Colon (tissue), 2 donors: ENCODE results near the gene NUTF2.
"Not testable (repeated sequence)": the region's sequence is repeated elsewhere in the genome, so short reads cannot be mapped to it uniquely, and the experiment has no call there.

Experiments used
- FAIRE-seq: peaks from 2 replicates; lab custom pipeline; 2012; peaks lifted over from hg19 to GRCh38; lab: Jason Lieb, UNC
- donor health status: control.
- donor health status: control.

Gene NUTF2

GRCh38 chr16:67885545-67885944 is 38.8 kb downstream of the NUTF2 start:
- no peak for FAIRE-seq

DNA sequence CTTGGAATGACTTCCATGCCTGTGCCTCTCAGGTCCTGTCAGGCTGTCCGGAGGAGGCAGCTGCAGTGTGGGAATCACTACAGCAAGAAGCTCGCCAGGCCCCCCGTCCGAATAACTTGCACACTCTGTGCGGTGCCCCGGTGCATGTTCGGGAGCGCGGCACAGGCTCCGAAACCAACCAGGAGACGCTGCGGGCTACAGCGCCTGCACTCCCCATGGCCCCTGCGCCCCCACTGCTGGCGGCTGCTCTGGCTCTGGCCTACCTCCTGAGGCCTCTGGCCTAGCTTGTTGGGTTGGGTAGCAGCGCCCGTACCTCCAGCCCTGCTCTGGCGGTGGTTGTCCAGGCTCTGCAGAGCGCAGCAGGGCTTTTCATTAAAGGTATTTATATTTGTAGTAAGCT is 39.2 kb downstream of the NUTF2 start:
- FAIRE-seq: no peak

DNA sequence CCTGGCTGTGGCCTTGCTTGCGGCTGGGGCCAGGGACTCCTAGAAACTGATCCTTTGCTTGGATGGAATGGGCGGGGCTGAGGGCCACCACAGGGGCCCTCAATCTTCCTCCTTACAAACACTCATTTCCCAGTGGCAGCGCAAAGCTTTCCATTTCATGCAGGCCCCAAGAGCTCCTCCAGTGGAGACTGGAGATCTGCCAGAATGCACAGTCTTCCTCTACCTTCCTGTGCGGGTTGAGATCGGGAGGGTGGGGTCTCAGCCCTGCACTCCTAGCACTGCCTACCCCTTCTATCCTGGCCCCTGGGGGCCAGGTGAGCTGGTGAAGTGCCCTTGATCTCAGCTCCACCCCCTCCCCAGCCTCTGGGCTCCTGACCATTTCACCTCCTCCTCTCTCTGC is 39.7 kb downstream of the NUTF2 start:
- FAIRE-seq: no peak

GRCh38 chr16:67888331-67888730 is 41.6 kb downstream of the NUTF2 start:
- FAIRE-seq: no peak

- FAIRE-seq: no peak
Observed at GRCh38 chr16:67892375-67892774, 45.6 kb downstream of the NUTF2 start.

DNA sequence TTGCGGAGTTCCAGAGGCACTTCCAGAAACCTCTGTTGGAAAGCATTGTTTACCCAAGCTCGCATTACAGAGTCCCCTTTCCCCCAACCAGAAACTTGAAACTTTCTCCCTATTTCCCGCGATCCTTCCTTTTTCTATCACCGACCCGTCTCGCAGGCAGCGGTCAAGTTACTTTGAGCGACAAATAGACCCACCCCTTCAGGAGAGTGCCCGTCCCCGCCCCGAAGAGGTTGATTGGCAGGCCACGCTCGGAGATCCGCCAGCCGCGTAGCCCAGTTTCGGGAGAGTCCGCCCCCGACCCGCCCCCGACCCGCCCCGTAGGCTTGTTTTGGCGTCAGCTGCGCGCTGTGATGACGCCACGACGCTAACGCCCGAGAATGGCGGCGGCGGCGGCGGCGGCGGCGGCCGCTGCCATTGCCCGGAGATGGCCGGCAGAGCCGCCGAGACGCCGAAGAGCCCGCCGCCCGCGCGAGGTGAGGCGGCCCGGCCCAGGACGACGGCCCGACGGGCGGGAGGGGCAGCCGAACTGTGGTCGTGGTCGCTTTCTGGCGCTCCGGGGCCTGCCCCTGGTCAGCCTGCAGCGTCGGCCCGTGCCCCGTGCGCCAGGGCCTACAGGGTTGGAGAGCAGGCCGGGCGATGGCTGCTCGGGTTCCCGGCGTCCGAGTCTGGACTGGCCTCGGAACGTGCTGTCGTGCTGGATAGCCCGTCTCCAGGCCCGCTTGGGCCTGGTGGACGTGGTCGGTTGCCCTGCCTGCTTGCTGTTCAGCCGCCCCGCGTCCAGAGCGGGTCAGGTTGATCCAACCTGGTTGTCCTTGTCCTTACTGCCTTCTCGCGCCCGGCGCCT is 46.4 kb downstream of the NUTF2 start, which contains the start of gene PSKH1:
Gene PSKH1, plus strand, starts transcription at position 356 of the 844 bp plus-strand sequence. CDS start 15,496 bp downstream, outside the sequence.
- FAIRE-seq: no peak

GRCh38 chr16:67893743-67894399 is 47.1 kb downstream of the NUTF2 start:
- FAIRE-seq: no peak

DNA sequence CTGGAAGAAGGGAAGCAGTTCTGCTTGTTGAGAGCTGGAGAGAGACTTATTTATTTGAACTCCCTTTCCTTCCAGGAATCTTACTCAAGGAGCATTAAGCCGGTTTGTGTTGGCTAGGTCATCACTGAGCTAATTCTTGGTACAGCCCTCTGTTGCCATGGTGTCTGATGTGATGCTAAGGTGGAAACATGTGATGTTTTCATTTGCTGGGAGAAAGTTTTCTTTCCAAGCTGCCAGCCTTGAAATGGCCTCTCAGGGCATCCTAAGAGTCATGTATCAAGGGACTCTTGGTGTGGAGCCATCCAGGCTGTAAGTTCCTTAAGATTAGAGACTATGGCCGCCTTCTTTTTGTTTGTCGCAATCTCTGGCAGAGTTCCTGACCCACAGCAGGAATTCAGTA is 50.5 kb downstream of the NUTF2 start:
- FAIRE-seq: no peak

- FAIRE-seq: no peak
Observed at GRCh38 chr16:67901734-67902133, 55.0 kb downstream of the NUTF2 start.

- FAIRE-seq: no peak
Observed at GRCh38 chr16:67902831-67903230, 56.1 kb downstream of the NUTF2 start.

GRCh38 chr16:67907397-67908180 is 60.9 kb downstream of the NUTF2 start:
- no peak for FAIRE-seq

GRCh38 chr16:67909056-67909742 is 62.5 kb downstream of the NUTF2 start:
- FAIRE-seq: no peak

DNA sequence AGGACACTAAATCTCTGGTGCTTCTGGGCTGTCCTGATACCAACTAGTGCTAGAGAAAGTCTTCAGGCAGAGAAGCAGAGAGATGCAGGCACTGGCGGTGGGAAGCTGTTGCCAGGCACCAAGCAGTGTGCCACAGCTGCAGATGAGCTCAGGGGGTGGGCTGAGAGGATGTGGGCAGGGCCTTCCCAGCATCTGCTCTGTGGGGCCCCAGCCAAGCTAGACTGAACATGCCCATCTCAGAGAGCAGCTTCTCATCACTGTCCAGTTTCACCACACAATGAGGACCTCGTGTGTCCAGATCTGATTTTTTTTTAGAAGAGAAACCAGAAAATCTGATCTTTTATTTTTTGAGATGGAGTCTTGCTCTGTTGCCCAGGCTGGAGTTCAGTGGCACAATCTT is 63.4 kb downstream of the NUTF2 start:
- no peak for FAIRE-seq

GRCh38 chr16:67914758-67915495 is 68.2 kb downstream of the NUTF2 start:
- FAIRE-seq: no peak

GRCh38 chr16:67915496-67915769 is 68.7 kb downstream of the NUTF2 start:
- not testable (repeated sequence) for FAIRE-seq

DNA sequence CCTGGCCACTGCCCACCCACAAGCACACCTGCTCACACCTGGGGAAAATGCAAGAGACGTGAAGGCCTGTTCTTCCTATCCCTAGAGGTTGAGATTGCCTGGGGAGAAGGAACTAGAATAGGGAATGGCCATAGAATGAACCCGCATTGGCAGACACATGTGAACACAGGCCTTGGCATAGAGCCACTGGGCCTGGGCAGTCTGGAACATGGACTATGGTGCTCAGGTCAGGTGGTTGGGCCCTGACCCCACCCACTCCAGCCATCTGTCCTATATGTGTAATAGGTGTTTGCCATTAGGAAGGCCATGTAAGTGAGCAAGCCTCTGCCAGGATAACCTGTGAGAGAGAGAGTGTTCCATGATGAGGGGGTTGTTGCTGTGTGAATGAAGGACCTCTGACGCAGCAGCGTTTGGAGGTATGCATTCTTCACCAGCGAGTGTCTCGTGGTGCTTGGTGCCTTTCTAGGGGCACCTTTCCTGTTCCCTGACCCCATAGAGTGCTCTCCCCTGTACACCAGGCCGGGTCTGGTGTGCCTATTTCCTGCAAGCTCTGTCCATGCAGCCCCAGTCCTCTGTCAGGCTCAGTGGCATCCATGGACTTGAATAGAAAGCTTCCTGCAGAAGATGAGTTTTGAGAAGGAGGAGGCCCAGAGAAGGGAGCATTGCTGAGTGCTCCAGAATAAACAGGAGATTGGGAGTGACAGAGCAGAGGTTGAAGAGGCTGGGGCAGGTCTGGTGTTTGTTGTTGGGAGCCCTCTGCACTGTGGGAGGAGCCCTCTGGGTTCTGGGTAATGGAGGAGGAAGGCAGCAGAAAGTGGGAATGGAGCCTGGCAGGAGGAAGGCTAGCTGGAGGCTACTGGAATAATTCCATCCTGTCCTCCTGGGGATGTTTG is 69.3 kb downstream of the NUTF2 start:
- FAIRE-seq: no peak

DNA sequence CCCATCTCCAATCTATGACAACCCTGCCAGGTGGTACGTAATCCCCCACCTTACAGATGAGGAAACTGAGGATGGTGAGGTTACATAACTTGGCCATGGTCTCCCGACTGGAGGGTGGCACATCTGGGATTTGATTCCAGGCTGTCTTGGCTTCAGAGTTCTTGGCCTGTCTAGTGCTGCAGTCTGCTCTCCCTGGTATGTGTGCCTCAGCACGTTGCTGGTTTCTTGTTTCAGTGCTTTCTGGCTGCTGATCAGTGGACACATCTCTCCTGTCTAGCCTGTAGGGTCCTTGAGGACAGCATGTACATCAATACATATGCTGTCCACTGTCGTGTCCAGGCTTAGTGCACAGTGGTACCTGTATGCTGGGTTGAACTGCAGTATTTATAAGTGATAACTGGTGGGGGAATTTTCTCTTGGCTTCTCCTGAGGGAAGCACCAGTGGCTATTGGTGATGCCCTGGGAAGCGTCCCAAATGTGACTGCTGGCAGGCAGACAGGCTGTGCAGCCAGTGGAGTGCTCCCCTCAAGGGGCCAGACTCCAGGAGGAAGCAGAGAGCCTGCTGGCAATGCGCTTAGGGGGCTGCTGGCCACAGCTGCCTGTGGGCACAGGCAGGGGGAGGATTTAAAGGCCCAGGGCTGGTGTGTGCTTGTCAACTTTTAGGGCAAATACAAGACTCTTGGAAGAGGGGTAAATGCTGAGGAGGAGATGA is 70.6 kb downstream of the NUTF2 start:
- FAIRE-seq: no peak

GRCh38 chr16:67917852-67918236 is 71.1 kb downstream of the NUTF2 start:
- FAIRE-seq: no peak

DNA sequence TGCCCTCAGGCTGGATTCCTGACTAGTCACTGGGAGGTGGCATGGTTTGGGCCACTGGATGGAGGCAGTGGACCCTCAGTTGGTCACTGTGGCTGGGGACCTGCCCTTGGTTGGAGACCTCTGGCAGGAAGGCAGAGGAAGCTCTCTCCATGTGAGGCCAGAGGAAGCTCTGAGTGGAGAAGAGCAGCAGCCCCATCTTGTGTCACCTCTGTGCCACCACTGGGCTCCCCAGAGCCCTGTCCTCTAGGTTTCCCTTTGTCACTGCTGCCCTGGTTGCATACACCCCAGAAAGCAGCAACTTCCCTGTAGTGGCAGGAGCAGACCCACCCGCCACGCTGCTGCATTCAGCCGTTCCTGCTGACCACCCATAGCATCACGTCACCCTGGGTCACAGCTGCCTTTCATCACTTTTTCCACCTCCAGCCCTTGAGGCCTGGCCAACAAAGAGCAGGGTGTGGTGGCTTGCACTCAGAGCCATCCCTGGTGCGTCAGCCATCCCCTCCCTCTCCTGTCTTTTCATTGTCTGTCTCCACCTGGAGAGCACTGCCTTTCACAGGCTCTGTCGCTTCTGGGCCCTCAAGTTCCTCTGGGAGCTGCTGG is 73.0 kb downstream of the NUTF2 start:
- FAIRE-seq: no peak
